Stimulated activated CD8-positive, alpha-beta memory T cell treated with anti-CD3 and anti-CD28 coated beads, Interleukin-12 subunit alpha, Interleukin-12 subunit beta, amount 100 ng/mL, for 24 hours (primary cell): Measurements from ENCODE around the gene TBC1D5.

Experiments
- DNase-seq: peaks from one replicate; pipeline ENCODE4 v3.0.0-alpha.2; 2020; ENCODE audit errors: extremely low read depth

The TBC1D5 gene

DNA sequence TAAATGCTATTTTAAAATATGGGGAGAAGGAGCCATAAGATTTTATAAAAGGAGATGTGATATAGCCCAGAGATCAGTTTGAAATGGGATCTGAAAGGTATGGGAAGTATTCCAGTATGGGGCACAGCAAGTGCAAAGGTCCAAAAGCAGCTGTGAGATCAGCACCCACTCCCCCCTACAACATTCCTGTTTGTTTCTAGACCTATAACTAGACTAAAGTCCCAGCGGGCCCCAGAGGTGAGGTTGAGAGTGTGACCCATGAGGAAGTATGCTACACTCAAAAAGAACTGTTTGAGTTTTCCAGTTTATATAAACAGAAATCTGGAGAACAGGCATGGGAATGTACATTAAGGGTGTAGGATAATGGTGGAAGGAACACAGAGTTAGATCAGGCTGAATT, 152.5 kb downstream of the TBC1D5 start:
- DNase-seq, result no peak

DNA sequence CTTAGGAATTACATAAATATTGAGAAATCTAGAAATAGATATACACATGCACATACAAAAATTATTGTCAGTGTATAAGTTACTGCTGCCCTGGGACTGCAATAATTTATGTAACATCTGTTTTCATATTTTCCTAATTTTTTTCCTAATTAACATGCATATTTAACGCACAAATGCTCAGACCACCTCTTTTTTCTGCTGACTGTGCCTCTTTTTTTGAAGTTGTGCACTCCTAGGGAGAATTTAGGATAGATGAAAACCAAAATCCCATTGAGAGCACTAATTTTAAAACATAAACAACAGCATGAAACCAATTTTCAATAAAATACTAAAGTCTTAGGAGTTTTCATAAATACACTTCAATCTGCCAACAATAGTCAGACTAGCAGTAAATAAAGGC, 154.0 kb downstream of the TBC1D5 start:
- no peak for DNase-seq

DNA sequence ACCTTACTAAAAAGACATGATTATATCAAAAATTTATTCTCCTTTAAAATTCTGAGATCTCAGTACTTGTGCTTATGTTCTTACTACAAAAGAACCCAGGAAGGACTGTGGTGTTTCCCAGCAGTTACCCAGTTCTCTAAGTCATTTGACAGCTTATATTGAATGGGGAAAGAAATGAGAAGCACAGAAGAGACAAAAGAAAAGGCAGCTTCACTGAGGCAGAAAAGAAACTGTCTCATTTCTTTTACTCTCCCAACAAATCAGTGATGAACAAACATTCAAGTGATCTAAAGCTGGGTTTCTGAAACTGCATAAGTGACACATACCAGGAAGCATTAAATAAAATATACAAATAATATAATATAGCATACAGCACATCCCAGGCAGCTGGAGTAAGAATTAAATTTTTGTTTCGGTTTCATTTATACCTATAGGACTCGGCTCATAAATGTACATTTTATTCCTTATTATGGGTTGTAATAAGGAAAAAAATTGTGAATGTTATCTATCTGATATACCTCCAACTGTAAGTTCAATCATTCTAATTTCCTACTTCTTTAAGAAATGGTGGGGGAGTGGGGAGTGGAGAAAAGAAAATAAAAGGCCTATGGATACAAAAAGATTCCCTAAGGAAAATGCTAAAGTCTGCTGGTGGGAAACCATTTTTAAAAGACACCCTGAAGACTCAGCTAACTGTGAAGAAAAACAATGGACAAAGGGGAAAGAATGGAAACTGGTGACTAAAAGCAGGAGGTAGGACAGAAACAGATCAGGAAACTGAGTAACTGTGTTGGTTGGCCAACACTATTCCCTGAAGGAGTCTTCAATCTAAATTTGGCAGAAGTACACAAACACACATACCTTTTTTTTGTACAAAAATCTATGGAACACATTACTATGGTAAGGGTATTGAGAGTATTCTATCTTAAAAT, 156.8 kb downstream of the TBC1D5 start:
- no peak for DNase-seq

DNA sequence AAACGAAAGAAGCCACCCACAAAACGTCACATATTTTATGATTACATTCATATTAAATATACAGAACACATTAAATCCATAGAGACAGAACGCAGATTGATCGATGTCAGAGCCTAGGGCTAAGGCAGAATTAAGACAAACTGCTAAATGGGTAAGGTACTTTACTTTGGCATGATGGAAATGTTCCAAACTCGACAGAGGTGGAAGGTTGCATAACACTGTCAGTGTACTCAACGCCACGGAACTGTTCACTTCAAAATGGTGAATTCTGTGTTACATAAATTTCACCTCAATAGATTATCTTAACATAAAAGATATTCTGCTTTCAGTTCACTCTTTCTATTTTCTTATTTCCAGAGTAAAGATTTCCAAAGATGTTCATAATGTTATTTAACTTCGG, 158.4 kb downstream of the TBC1D5 start:
- DNase-seq, result no peak

DNA sequence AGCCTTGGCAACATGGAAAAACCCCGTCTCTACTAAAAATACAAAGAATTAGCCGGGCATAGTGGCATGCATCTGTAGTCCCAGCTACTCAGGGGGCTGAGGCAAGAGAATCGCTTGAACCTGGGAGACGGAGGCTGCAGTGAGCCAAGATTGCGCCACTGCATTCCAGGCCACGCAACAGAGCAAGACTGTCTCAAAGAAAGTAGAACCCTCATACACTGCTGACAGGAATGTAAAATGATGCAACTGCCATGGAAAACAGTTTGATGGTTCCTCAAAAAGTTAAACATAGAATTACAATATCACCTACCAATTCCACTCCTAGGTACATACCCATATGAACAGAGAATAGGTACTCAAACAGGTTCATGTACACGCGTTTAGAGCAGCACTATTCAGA, 158.9 kb downstream of the TBC1D5 start:
- no peak for DNase-seq

DNA sequence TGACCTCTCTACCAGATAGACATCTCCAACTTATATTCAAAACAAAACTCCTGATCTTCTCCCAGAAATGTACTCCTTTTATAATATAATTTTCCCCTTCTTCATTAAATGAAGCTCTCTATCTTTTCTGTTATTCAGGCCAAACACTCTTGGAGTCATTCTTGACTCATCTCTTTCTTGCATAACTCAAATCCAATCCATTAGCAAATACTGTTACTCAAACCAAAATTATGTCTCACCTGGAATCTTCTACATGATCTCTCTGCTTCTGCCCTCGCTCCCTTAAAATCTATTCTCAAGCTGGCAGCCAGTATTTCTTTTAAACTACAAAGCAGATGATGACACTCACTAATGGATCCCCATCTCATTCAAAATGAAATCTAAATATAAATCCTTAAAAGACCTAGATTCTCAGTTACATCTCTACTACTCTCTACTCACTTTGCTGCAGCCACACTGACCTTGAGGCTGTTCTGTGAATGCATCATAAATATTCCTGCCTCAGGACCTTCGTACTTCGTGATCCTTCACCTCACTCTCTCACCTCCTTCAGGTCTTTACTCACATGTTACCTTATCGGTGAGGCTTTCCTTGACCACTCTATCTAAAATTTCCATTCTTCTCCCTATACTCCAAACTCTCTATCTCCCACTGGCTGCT, 160.9 kb downstream of the TBC1D5 start:
- no peak for DNase-seq

DNA sequence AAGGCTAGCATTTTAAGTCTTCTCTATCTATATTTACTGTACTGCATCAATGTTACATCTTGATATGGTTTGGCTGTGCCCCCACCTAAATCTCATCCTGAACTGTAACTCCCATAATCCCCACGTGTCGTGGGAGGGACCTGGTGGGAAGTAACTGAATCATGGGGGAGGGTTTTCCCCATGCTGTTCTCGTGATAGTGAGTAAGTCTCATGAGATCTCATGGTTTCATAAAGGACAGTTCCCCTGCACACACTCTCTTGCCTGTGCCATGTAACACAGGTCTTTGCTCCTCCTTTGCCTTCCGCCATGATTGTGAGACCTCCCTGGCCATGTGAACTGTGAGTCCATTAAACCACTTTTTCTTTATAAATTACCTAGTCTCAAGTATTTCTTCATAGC, 161.5 kb downstream of the TBC1D5 start:
- no peak for DNase-seq

DNA sequence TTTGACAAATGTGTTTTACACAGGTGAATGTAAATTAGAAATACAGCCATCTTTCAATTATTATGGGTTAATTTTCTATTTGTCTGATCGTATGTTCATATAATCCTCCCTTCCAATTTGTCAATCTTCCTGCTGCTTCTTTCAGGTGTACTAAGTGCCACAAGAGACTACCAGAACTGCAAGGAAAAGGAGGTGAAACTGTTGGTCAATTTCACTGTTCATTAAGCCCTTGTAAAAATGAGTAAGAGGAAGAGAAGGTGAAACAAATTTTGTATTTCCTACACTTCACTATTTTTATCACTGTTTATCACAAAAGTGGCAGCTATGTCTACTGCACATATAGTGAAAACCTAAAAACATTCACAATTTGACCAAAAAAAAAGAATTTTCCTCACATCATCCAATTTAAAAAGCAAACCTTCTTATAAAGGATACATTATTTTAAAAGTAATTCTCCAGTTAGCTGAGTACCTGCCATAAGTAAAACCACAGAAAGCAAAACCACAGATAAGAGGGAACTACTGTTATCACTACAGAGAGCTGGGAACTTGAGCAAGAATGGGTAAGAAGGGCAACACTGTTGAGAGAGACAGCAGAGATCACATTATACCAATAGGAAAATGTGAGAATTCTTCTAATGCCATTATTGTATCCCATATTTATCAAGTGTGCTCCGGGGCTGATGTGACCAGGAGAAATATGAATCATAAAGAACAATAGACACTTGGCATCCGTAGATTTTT, 163.0 kb downstream of the TBC1D5 start:
- no peak for DNase-seq

DNA sequence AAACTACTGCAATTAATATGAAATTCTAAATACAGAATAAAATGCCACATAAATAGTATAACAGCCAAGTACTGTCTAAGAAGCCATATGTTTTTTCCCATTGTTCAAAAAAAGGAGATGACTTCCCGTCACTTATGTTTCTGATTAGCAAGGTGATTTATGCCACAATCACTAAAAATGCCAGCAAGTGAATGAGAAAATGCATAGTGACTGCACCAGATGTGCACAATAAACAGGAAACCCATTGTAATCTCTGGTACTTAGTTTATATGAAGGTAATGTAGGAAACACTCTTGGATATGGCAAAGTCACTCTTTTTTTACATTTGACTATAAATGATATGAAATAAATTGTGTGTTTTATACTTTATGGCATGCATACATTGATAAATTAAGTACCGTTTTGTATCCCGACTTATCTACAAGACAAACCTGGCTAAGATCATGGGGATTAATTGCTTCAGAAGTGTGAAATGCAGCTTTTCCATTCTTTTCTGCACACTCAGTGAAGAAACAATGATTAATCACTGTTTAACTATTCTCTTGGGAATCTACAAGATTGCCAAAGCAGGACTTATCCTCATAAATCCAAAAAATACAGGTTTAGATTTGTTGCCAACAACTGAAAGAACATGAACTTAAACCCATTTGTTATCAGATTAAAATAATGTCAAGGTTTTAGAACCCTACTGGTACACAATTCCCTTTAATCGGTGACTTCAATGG, 164.5 kb downstream of the TBC1D5 start:
- DNase-seq, result no peak

DNA sequence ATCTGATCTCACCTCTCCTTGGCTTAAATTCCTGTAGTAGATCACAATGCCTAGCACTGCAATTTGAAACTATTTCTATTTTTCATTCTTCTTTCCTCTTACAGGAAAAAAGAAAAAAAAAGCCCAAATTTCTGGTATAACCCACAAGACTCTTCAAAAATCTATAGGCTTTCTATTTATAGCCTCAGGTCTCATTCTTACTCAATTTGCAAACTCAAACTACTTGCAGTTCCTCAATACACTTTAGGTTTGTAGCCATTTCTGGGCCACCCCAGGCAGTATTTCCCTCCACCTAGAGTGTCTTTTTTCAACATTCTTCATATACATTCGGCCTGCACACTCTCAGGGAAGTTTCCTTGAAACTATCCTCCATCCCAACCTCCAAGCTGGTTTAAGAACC, 169.0 kb downstream of the TBC1D5 start:
- no peak for DNase-seq

DNA sequence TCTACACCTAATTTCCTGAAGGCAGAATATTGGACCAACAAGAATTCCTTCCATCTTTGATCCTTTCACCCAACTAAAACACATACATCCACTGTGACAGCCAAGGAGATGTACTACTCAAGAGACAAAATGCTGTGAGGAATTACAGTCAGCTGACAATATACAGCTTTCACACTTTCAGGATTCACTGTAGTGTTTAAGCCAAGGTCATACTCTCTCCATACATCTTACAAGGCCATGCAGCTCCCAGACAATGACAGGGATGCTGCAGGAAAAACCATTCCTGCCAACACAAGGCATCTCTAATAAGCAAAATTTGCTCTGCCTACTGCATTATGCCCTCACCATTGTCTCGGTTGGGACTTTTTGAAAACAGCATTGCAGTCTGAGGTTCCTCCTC, 170.7 kb downstream of the TBC1D5 start:
- DNase-seq, result no peak

DNA sequence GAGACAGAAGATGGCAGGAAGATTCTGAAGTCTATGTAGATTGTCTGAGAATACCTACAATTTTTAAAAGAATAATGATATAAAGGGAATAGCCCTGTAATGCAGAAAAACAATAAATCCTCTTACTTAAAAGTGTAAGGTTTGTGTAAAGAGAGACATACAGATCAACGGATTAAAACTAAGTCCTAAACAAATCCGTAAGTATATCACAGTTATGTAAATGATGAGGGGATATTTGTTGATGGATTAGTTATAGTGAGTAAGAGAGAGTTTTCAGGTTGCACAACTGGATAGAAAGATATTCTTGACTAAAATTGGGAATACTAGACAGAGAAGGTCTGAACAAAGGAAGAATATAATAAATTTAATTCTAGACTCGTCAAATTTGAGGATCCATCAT, 179.6 kb downstream of the TBC1D5 start:
- DNase-seq, result no peak

DNA sequence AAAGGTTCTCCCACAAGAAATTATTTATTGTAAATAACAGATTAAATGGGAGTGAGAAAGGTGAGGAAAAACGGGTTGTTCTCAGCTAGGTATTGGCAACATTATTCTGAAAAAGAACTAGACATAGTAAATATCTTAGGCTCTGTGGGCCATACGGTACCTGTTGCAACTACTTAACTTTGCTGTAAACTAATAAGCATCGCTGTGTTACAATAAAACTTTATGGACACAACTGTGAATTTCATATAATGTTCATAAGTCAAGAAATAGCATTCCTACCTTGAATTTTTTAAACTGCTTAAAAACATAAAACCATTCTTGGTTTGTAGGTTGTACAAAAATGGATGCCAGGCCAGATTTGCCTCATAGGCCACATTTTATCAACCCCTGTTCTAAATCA, 183.9 kb downstream of the TBC1D5 start:
- DNase-seq, result no peak

DNA sequence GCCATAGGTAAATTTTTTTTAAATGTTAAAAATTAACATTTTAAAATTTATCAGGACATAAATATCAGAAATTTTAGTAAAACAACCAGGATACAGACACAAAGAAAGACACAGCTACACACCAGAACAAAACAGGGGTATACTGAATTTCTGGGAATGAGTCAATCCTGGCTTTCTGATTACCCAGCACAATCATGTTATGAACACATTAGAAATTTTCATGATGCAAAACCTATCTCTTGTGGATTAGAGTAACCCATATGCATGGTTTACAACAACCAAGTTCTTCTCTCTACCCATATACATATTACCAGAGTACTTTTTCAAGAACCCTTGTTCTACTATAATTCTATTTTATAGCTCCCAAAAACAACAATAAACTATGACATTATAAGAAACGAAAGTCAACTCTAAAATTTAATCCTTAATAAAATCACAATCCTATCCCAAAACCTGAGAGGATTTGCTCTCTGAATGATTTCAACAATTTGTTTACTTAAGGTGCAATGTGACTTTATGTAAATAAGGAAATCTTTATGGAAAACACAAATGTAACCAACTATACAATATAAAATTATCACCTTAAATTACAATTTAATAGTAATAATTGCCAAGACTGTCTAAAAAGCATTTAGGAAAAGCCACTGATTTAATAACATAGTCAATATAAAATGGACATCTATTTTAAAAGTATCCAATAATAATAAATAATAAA, 184.5 kb downstream of the TBC1D5 start:
- DNase-seq, result no peak

DNA sequence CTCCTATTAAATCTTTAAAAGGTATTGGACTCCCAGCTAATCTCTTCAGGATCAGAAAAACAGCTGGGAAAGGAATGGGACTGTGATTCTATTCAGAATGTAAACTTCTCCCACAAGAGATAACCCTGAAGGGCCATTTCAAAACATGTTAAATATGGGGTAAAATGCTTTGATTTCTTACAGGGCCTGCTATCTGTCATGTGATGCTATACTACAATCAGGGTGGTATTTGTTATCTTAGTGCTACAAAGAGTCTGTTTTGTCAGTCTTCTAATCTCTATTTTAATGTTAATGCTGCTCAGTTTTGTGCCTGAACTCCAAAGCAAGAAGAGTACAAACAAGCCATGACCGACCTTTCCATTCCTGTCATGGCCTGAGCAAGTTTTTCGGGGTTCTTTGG, 186.9 kb downstream of the TBC1D5 start:
- no peak for DNase-seq

DNA sequence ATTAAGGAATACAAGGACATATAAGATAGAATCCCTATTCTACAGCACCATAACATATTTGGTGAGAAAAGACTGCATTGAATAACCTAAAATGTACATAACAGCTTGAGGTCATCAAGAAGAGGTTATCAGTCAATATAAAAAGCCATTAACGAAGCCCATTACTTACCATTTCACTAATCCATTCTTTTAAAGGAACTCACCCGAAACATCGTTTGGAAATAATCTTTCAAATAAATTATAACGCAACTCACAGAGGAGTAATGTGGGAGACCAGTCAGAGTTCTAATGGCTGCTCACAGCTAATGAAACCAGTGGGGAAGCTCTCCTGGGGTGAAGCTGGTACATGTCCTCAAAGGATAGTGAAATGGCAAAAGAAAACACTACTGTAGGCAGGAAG, 188.4 kb downstream of the TBC1D5 start:
- no peak for DNase-seq

DNA sequence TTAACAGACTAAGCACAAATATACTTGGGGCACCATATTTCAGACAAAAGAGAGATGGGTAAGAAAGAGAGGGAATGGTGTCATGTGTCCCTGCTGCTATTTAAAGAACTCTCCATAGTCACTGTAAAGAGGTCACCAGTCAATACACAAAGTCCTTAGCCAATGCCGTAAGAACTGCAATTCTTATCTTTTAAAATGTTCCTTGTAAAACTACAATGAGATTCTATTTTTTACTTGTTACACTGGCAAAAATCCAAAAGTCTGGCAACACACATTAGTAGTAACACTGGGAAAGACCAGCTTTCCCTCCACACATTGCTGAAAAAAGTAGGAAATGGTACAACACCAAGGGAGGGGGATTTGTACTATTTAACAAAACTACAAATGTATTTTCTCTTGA, 189.4 kb downstream of the TBC1D5 start:
- no peak for DNase-seq

DNA sequence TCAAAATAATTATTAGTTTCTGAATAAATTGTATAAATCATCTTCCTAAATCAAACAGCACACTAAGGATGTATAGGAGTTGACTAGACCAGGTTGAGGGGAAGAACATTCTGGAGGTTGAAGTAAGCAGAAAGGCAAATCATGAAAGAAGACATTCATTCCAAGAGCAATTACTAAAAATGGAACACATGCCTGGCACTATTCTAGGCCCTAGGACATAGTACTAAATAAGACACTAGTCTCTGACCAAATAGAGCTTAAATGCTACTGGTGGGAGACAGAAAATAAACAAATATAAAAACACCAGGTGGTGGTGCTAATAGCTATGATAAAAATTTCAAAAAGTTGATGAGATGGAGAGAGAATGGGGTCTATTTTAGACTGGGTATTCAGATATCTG, 190.1 kb downstream of the TBC1D5 start:
- no peak for DNase-seq

DNA sequence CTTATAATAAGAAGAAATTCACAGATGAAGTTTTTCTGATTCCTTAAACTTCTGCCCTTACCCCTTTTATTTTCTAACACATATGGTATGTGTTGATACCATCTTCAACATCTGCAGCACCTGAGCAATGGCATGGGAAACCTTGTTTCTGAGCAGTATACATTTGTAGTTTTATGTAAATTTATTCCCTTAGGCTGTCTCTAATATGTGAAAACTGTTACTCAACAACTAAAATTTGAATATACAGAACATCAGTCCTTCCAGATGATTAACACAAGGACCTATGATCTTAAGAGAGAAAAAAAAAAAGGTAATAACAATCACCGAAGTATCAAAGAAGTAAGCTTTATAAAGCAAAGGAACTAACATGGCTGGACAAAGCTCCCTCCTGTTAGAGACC, 190.5 kb downstream of the TBC1D5 start:
- no peak for DNase-seq

DNA sequence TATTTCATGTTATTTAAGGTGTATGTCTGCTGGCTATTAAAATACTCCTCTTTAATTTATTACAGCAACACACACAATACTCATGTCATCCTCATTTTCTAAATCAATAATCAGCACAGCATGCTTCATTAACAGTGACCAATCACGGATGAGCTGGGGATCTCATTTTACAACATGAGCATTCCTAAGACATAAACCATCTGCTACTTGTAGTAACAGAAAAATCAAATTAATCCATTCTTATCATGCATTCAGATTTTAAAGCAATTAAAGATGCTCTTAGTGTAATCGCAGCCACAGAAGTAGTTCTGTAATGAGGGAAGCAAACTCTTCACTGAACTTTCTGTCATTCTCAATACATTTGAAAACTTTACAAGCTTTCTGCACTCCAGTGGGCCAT, 191.1 kb downstream of the TBC1D5 start:
- DNase-seq, result no peak

DNA sequence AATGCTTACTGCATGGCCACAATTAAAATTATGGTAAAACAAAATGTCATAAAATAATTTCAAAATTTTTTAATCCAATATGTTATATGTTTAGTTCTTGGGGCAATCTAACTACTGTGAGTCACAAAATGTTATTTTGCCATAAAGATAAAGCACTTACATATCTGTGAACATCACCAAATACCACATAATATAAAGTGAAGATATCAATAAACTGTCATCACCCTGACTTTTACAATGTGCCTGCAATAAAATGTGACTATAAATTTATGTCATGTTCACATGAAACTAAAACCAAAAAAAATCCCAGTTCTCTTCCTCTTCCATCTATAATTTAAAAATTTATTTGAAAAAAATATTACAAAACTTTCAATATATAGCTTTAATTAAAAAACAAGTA, 191.8 kb downstream of the TBC1D5 start:
- DNase-seq, result no peak
